Right renal cortex interstitium (tissue), 3 donors: Measurements from ENCODE around the gene TACO1. TPM values are rescaled to one million over a fixed set of nuclear protein-coding genes. Genes with fewer than 3 reads are reported as not detected.

Experiments used
- DNase-seq, 3 donors: peaks; one replicate each; pipeline ENCODE4 v3.0.0-alpha.2; 2013; ENCODE audit warnings: low read depth in 3 of 3, low spot score in 2 of 3
- polyA plus RNA-seq, 3 donors: library from polyadenylated mRNA; unstranded; fragments of 120-200 nt; gene quantifications; one replicate each; pipeline ENCODE4 v1.2.1, GENCODE V29; 2013; ENCODE audit not compliant: insufficient read length in 3 of 3

Gene TACO1
- polyA plus RNA-seq = 10 to 100 TPM; 27.1 to 28.2 (median 27.7) TPM

DNA sequence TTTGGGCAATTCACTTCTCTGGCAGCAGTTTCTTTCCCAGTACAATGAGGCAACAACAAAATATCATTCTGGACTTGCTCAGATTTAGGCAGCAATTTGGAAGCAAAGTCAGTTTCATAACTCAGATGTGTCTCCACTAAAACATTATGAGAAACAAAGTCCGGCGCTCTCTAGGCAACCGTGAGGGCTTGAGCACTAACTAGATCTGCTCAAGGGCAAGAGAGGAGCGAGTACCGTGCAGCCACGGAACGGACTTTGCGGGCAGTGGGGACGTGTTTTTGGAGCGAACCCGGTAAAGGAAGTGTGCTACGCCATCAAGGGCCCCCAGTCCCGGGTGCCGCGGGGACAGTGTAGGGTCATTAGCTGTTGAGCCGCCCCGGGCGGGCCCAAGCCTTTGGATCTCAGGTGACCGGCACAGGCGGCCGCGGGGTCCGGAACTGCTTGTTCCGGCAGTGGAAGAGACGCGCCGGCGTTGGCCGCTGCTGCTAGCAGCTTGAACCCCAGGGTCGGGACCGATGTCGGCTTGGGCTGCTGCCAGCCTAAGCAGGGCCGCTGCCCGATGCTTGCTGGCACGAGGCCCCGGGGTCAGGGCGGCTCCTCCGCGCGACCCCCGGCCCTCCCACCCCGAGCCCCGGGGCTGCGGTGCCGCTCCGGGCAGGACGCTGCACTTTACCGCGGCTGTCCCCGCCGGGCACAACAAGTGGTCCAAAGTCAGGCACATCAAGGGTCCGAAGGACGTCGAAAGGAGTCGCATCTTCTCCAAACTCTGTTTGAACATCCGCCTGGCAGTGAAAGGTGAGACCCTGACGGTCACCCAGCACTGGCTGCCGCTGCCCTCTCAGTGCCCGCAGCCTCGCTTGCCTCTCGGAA, at the start of gene TACO1:
TSS of gene TACO1 (plus strand) at position 327 of the 870 bp plus-strand sequence. CDS start at position 516, 189 bp downstream.
- peak; percentile 55 to 76 (median 62) for DNase-seq

DNA sequence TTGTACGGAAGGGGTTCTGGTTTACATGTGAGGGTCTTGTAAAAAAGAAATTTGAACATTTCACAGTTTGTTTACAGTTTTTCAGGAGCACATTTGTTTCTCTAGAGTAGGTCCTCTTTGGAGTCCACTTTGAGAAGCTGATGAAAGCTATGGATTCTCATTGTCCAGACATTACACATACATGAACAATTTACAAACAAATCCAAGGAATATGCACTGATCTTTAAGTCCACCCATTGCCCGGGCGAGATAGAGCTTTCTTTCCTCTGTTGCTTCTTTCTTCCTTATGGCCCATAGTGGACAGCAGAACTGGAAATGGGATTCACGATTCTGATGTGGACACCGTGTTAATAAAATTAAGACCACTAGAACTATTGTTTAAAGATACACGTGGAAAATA, 48.5 kb upstream of the TACO1 start:
- no peak for DNase-seq

DNA sequence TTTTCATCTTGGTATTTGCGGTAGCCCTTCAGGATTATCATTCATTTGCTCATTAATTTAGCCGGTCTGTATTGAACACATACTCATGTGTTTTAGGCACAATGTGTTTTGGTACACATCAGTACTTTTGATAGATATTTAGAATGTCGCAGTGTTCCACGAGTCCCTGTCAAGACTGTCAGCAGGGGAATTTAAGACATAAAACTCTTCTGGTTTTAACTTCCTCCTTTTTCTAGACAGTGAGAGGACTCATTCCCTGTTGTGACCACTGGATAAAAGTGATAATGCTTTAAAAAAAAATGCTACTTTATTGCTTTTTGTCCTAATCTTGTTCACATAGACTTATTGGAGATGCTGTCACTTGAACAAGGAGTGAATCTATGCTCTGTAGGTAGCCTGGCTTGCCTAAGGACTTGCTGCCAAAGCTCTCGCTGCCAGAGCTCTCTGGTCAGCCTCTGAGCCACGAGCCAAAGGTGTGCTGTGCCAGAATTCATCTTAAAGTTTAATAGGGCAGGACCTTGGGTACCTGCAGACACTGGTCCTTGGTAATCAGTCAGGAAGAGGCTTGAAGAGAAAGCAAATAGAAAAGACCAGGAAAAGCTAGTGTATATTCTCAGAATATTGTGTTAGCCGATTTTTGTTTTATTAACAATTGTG, 45.1 kb upstream of the TACO1 start:
- DNase-seq = no peak

DNA sequence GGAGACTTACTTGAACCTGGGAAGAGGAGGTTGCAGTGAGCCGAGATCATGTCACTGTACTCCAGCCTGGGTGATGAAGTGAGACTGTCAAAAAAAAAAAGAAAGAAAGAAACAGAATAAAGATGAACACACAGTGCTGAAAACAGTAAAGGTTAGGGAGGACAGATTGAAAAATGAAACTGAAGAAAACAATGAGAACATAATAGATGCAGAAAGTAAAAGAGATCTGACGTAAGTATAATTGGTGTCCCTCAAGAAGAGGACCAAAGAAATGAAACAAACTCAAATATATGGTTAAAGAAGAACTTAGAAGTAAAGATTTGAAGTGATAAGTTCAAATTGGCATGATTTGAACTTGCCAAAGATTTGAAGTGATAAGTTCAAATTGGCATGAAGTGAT, 43.3 kb upstream of the TACO1 start:
- DNase-seq = no peak

DNA sequence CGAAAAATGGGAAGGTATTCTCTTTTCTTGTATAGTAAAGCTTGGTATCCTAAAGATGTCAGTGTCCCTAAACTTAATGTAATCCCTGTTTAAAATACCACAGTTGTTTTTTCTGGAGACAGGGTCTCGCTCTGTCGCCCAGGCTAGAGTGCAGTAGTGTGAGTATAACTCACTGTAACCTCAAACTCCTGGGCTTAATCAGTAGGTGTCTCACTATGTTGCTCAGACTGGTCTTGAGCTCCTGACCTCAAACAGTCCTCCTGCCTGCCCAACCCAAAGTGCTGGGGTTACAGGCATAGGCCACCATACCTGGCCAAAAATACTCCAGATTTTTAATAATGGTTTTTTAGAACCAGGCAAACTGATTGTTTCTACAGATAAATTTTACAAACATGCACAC, 42.3 kb upstream of the TACO1 start:
- no peak for DNase-seq

DNA sequence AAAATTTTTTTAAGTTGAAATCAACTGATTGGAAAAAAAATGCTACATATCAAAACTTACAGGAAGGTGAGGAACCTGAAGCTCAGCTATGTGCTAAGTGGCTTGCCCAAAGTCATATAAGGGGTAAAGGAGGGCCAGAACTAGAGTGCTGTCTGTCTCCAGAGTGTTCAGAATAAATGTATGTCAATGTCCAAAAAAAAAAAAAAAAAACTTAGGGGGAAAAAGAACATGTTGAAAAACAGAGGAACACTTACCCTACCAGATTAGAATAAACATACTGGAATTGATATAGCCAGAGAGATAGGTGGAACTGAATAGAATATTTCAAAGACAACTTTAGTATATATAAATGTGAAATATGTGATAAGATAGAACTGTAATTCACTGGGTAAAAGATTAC, 38.9 kb upstream of the TACO1 start:
- no peak for DNase-seq

DNA sequence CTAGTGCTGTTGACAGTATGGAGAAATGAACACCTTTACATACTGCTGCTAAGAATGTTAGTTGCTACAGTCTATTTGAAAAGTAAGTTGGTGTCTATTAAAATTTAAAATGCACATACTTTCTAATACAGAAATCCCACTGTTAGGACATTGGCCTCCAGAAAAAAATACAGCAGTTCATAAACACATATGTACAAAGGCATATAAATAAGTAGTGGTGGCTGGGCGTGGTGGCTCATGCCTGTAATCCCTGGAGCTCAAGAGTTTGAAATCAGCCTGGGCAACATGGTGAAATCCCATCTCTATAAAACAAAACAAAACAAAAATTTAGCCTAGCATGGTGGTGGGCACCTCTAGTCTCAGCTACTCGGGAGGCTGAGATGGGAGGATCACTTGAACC, 37.4 kb upstream of the TACO1 start:
- no peak for DNase-seq

DNA sequence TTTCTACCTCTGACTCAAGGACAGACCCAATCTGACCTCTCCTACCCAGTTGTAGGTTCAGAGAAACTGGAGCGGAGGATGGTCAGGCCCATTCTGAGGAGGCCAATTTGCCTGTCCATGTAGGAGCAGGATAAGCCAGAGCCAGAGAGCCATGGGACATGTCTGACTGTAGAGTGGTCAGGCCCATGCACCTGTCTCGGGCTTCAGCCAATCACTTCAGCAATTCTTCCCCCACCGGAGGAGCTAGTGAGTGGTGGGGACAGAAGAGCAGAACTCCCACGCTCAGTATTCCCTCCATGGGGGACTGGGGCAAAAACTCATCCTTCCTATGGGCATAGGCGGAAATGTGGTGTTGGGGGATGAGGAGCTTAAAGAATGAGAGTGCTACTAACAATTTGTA, 36.1 kb upstream of the TACO1 start:
- DNase-seq = no peak

DNA sequence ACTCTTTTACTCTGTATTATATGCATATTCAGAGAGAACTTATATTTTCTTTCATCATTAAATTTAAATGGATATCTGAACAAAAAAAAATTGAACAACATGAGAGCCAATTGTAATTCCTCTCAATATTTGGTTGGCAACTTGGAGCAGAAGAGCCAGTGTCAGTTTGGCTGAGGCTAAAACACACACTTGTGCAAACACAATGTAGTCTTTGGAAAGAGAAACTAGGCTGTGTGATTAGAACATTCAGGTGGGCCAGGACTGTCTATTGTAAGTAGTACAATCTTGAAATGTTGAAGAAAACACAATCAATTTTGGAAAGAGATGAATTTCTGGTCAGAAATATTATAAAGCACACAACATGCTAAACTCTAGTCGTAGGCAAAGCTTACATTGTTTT, 33.5 kb upstream of the TACO1 start:
- no peak for DNase-seq

DNA sequence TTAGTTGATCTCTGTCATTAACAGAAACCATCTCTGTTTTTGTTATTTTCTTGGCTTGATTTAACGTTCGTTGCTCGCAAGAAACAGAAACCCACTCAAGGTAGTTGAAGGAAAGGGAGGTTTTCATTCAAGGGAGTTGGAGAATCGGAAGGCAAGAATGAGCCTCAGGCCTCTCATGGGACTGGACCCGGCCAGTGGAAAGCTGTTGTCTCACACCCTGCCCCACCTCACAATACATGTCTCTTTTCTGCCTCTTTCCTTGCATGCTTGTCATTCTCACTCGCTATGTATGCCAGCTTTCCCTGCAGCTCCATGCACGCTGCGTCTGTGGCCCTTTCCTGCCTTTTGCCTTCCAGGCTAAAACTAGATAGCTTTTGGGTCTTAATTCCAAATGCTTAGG, 32.1 kb upstream of the TACO1 start:
- no peak for DNase-seq

DNA sequence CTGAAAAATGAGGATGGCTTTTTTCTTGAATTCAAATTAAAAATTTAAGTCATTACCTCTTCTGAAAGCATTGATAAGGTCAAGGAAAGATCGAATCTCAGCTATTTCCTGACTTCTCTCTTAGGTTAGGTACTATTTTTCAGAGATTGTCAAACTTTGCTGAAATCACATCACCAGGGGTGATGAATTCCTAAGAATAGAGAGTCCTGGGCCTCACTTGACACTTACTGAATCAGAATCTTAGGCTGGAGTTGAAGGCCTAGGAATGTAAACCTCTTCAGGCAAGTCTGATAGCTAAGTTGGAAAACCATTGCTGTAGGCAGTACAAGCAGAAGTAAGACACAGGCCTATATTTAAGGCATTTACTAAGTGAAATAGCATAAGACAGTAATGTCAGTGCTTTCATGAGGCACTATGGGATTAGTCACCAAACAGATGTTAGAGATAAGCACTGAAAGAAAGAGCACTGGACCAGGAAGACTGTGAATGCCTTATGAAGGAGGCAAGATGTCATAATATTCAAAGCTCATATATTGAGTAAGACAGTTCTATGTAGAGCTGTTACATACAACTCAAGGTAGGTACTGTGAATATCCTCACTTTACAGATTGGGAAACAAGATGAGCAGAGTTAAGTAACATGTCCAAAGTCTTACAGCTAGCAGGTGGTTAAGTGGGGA, 28.9 kb upstream of the TACO1 start:
- no peak for DNase-seq

DNA sequence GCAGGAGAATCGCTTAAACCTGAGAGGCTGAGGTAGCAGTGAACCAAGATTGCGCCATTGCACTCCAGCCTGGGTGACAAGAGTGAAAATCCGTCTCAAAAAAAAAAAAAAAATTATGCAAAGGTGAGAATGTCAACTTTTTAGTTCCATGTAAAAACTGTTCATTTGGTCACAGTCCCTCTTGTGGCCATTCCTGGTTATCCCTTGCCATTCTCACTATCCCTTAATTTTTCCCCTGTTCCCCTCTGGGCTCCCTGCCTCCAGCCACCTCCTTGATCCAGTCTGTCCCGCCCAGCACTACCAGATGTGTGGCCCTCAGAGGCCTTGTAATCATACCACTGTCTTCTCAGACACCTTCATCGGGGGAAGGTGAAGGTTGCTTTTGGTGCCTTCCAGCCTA, 27.1 kb upstream of the TACO1 start:
- no peak for DNase-seq

DNA sequence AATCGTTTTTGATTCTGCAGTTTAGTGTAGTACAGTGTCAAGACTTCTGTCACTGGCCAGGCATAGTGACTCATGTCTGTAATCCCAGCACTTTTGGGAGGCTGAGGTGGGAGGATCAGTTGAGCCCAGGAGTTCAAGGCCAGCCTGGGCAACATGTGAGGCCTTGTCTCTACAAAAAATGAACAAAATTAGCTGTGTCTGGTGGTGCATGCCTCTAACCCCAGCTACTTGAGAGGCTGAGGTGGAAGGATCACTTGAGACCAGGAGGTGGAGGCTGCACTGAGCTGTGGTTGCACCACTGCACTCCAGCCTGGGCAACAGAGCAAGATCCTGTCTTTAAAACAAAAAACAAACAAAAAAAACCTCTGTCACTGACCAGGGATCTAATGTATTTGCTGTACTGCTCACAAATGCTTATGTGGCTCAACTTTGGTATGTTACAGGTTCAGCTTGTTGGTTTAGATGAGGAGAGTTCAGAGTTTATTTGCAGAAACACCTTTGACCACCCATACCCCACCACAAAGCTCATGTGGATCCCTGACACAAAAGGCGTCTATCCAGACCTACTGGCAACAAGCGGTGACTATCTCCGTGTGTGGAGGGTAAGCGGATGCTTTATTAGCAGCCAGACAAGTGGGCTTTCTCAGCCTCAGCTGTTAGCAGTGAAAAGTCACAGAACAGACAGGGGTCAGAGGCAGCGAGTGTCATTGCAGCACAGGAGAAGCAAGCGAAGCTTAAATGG, 22.5 kb upstream of the TACO1 start:
- no peak for DNase-seq

DNA sequence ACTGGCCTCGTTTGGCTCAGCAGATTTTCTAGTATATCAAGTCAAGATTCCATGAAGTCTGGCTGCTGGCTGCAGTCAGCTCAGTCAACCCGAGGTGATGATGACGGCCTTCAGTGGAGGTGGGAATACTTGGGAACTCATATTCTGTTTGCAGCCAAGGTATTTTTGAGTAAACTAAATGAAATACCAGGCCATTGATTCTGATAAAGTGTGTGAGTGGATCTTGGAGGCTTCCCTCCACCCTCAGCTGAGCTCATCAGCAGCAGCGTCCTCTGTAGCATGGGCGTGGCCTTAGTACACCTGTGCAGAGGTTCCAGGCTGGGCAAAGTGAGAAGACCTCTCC, 22.0 kb upstream of the TACO1 start:
- DNase-seq = no peak

DNA sequence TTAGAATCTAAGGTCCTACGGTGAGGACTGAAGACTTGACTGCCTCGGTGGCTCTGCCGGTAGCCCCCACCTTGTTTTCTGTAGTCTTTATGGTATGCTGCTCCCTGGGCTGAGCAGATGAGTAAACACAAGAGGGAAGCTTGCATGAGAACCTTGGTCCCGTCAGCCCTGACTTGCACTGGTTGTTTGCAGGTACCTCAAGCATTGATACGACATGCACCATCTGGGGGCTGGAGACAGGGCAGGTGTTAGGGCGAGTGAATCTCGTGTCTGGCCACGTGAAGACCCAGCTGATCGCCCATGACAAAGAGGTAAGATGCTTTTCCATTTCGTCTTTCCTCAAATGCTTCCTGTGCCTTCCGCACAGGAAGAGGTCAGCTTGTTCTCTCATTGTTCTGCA, 21.1 kb upstream of the TACO1 start:
- DNase-seq = no peak

DNA sequence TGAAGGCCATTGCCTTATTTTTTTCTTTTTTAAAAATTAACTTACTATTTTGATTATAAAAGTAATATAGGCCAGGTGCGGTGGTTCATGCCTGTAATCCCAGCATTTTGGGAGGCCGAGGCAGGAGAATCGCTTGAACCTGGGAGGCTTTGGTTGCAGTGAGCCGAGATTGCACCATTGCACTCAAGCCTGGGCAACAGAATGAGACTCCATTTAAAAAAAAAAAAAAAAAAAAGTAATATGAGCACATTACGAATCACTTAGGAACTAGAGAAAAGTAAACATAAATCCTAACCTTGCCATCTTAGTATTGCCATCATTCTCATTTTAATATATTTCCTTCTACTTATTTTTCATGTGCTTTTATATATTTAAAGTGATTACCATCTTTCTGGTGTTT, 12.9 kb upstream of the TACO1 start:
- DNase-seq = no peak

DNA sequence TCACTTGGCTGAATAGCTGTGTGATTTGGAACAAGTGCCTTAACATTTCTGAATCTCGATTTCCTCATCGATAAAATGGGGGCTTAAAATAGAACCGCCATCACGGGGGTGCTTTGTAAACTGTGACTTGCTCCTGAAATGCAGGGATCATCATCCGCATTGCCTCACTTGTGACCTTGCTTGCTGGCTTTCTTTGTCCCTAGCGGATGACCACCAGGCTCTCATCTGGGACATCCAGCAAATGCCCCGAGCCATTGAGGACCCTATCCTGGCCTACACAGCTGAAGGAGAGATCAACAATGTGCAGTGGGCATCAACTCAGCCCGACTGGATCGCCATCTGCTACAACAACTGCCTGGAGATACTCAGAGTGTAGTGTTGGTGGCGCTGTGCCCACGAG, 11.9 kb upstream of the TACO1 start:
- DNase-seq = no peak

DNA sequence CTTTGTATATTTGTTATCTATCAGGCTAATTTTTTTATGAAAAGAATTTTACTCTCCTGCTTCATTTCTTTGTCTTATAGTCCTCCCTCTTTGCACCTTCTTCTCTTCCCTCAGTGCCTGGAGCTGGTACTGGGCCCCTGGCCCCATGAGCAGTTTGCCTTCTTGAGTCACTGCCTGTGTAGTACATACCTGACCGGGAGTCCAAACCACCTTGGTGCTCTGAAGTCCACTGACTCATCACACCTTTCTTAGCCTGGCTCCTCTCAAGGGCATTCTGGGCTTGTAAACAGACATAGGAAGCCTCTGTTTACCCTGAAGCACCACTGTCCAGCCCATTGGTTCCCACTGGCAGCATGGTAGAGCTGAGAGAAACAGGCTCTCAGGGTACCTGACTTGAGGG, 11.0 kb upstream of the TACO1 start:
- DNase-seq = no peak

DNA sequence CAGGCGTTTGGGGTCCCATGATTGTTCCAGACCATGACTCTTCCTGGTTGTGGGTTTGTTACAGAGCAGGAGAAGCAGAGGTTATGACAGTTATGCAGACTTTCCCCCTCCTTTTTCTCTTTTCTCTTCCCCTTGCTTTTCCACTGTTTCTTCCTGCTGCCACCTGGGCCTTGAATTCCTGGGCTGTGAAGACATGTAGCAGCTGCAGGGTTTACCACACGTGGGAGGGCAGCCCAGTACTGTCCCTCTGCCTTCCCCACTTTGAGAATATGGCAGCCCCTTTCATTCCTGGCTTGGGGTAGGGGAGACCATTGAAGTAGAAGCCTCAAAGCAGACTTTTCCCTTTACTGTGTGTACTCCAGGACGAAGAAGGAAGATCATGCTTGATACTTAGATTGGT, 7.9 kb upstream of the TACO1 start:
- DNase-seq = no peak

DNA sequence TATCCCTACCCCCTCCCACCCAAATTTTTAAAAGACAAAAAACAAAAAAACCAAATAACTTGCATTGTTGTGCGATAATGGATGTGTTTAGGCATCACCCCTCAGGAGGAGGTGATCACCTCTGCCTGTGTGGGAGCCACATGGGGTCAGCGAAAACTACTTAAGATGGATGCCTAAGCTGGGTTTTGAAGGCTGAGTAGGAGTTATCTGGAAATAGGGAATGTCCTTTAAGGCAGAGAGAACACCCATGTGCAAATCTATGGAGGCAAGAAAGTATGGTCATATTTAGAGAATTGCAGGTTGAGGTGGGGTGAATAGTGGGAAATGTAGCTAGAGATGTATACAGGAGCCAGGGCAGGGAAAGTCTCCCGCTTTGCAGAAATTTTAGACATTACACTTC, 5.6 kb upstream of the TACO1 start:
- no peak for DNase-seq
